H9 (cell line): Measurements from ENCODE around the gene EMC9. TPM values are rescaled to one million over a fixed set of nuclear protein-coding genes. Genes with fewer than 3 reads are reported as not detected.

Experiments used
- DNase-seq: peaks from one replicate; pipeline ENCODE4 v3.0.0-alpha.2; 2017
- H2AFZ ChIP-seq: one replicate; pipeline ENCODE4 v1.6.1; 2013; ENCODE audit warnings: mild to moderate bottlenecking, low read length, control low read depth, moderate library complexity
- H2AK5ac ChIP-seq: 2 replicates; pipeline ENCODE4 v1.6.1; 2013; ENCODE audit warnings: low read length, control low read depth, mixed read lengths; ENCODE audit not compliant: insufficient read length
- H2BK120ac ChIP-seq: one replicate; pipeline ENCODE4 v1.6.1; 2013; ENCODE audit warnings: low read depth, mild to moderate bottlenecking, low read length, control low read depth, inconsistent platforms; ENCODE audit not compliant: poor library complexity, severe bottlenecking
- H2BK12ac ChIP-seq: 2 replicates; pipeline ENCODE4 v1.6.1; 2013; ENCODE audit warnings: low read length, control low read depth, mixed read lengths, low read depth; ENCODE audit not compliant: insufficient read length
- H2BK15ac ChIP-seq: 2 replicates; pipeline ENCODE4 v1.6.1; 2013; ENCODE audit warnings: low read depth, low read length, control low read depth
- H2BK20ac ChIP-seq: one replicate; pipeline ENCODE4 v1.6.1; 2013; ENCODE audit warnings: low read depth, mild to moderate bottlenecking, low read length, control low read depth, inconsistent platforms; ENCODE audit not compliant: poor library complexity, severe bottlenecking
- H2BK5ac ChIP-seq: 2 replicates; pipeline ENCODE4 v1.6.1; 2013; ENCODE audit warnings: low read length, control low read depth, mixed read lengths; ENCODE audit not compliant: insufficient read length
- H3K14ac ChIP-seq: 2 replicates; pipeline ENCODE4 v1.6.1; 2013; ENCODE audit warnings: low read length, control low read depth; ENCODE audit not compliant: insufficient read depth
- H3K18ac ChIP-seq: 2 replicates; pipeline ENCODE4 v1.6.1; 2013; ENCODE audit warnings: low read depth, mild to moderate bottlenecking, mixed read lengths, low read length, control low read depth; ENCODE audit not compliant: insufficient read length
- H3K23ac ChIP-seq: 2 replicates; pipeline ENCODE4 v1.6.1; 2013; ENCODE audit warnings: low read length, control low read depth, mixed read lengths, low read depth; ENCODE audit not compliant: insufficient read length
- H3K23me2 ChIP-seq: 2 replicates; pipeline ENCODE4 v1.6.1; 2013; ENCODE audit warnings: low read depth, mild to moderate bottlenecking, mixed read lengths, low read length, control low read depth; ENCODE audit not compliant: insufficient read length, poor library complexity, severe bottlenecking
- H3K27ac ChIP-seq: 2 replicates; pipeline ENCODE4 v1.5.1; 2013; ENCODE audit warnings: low read length, control low read depth, mixed read lengths, low read depth; ENCODE audit not compliant: insufficient read length
- H3K27me3 ChIP-seq: 2 replicates; pipeline ENCODE4 v1.6.1; 2013; ENCODE audit warnings: low read length, control low read depth, inconsistent platforms; ENCODE audit not compliant: insufficient read depth
- H3K4ac ChIP-seq: 2 replicates; pipeline ENCODE4 v1.6.1; 2013; ENCODE audit warnings: low read depth, mild to moderate bottlenecking, control low read depth, inconsistent platforms, low read length, moderate library complexity
- H3K4me1 ChIP-seq: 2 replicates; pipeline ENCODE4 v1.6.1; 2013; ENCODE audit warnings: low read length, control low read depth, inconsistent platforms; ENCODE audit not compliant: insufficient read depth
- H3K4me2 ChIP-seq: 2 replicates; pipeline ENCODE4 v1.6.1; 2013; ENCODE audit warnings: low read length, control low read depth, mixed read lengths; ENCODE audit not compliant: insufficient read length, insufficient read depth
- H3K56ac ChIP-seq: 2 replicates; pipeline ENCODE4 v1.6.1; 2013; ENCODE audit warnings: low read depth, mild to moderate bottlenecking, mixed read lengths, low read length, control low read depth; ENCODE audit not compliant: insufficient read length
- H3K79me1 ChIP-seq: 2 replicates; pipeline ENCODE4 v1.6.1; 2013; ENCODE audit warnings: low read depth, mild to moderate bottlenecking, moderate library complexity, low read length, control low read depth, inconsistent platforms; ENCODE audit not compliant: insufficient read depth, poor library complexity, severe bottlenecking
- H3K79me2 ChIP-seq: 2 replicates; pipeline ENCODE4 v1.6.1; 2013; ENCODE audit warnings: low read length, control low read depth, inconsistent platforms; ENCODE audit not compliant: insufficient read depth
- H3K9ac ChIP-seq: 2 replicates; pipeline ENCODE4 v1.6.1; 2013; ENCODE audit warnings: low read length, control low read depth, mixed read lengths; ENCODE audit not compliant: insufficient read length; ENCODE audit errors: extremely low read depth
- H3K9me3 ChIP-seq: one replicate; pipeline ENCODE4 v1.6.1; 2013; ENCODE audit warnings: low read depth, low read length, inconsistent platforms; ENCODE audit not compliant: control insufficient read depth
- H3T11ph ChIP-seq: one replicate; pipeline ENCODE4 v1.6.1; 2013; ENCODE audit warnings: mild to moderate bottlenecking, low read length, control low read depth, inconsistent platforms
- H4K20me1 ChIP-seq: one replicate; pipeline ENCODE4 v1.6.1; 2013; ENCODE audit not compliant: control insufficient read depth, insufficient read length, insufficient read depth
- H4K5ac ChIP-seq: 2 replicates; pipeline ENCODE4 v1.6.1; 2013; ENCODE audit warnings: low read depth, mild to moderate bottlenecking, mixed read lengths, low read length, control low read depth; ENCODE audit not compliant: insufficient read length
- H4K8ac ChIP-seq: replicated peaks from 2 replicates; pipeline ENCODE4 v1.6.1; 2013; ENCODE audit warnings: low read length, control low read depth, mixed read lengths, low read depth; ENCODE audit not compliant: insufficient read length
- H4K91ac ChIP-seq: 2 replicates; pipeline ENCODE4 v1.6.1; 2013; ENCODE audit warnings: low read depth, mild to moderate bottlenecking, moderate library complexity, mixed read lengths, low read length, control low read depth; ENCODE audit not compliant: insufficient read length
- H3K27ac Mint-ChIP-seq, 3 experiments: 2 replicates in 2 of 3; 3 replicates in 1 of 3; pipeline ENCODE4 v1.8.0; 2020 to 2021; ENCODE audit warnings: mixed read lengths in 3 of 3, mild to moderate bottlenecking in 1 of 3, moderate library complexity in 1 of 3
- H3K27me3 Mint-ChIP-seq: 2 replicates; pipeline ENCODE4 v1.8.0; 2021; ENCODE audit warnings: low read depth, mild to moderate bottlenecking, moderate library complexity, mixed read lengths
- H3K36me3 Mint-ChIP-seq, 3 experiments: 2 replicates in 2 of 3; 3 replicates in 1 of 3; pipeline ENCODE4 v1.8.0; 2020 to 2021; ENCODE audit warnings: low read depth in 3 of 3, mixed read lengths in 3 of 3; ENCODE audit not compliant: insufficient read depth in 1 of 3
- H3K4me1 Mint-ChIP-seq, 2 experiments: 2 replicates each; pipeline ENCODE4 v1.8.0; 2020; ENCODE audit warnings: mixed read lengths in 2 of 2
- H3K4me3 Mint-ChIP-seq, 2 experiments: 2 replicates in 1 of 2; 3 replicates in 1 of 2; pipeline ENCODE4 v1.8.0; 2020 to 2021; ENCODE audit warnings: mild to moderate bottlenecking in 2 of 2, mixed read lengths in 2 of 2, moderate library complexity in 1 of 2
- H3K9me3 Mint-ChIP-seq, 2 experiments: 2 replicates in 1 of 2; 3 replicates in 1 of 2; pipeline ENCODE4 v1.8.0; 2020; ENCODE audit warnings: mild to moderate bottlenecking in 2 of 2, mixed read lengths in 2 of 2, moderate library complexity in 1 of 2
- WGBS: extraction: QIAGEN DNeasy Blood & Tissue Kit; methylation state at CpG from one replicate; pipeline ENCODE4 v1.1.7; 2013; ENCODE audit warnings: missing lambda C conversion rate, low lambda C conversion rate, mixed read lengths; ENCODE audit not compliant: insufficient read length; ENCODE audit errors: extremely low coverage; 5-methylcytosine and 5-hydroxymethylcytosine counted together
- total RNA-seq: library from RNA; stranded (reverse); gene quantifications from 2 replicates; pipeline ENCODE4 v1.2.1, GENCODE V29; 2021
- TF ChIP-seq, protein P1 (sequence below): fragments of 200-600 bp; sonication (generic); conservative IDR thresholded peaks from 3 replicates; pipeline ENCODE4 v1.8.0; 2021; ENCODE audit warnings: antibody characterized with exemption, mild to moderate bottlenecking

Gene EMC9
- total RNA-seq, 1 experiment from 2014 or later, result 52.9 TPM

DNA sequence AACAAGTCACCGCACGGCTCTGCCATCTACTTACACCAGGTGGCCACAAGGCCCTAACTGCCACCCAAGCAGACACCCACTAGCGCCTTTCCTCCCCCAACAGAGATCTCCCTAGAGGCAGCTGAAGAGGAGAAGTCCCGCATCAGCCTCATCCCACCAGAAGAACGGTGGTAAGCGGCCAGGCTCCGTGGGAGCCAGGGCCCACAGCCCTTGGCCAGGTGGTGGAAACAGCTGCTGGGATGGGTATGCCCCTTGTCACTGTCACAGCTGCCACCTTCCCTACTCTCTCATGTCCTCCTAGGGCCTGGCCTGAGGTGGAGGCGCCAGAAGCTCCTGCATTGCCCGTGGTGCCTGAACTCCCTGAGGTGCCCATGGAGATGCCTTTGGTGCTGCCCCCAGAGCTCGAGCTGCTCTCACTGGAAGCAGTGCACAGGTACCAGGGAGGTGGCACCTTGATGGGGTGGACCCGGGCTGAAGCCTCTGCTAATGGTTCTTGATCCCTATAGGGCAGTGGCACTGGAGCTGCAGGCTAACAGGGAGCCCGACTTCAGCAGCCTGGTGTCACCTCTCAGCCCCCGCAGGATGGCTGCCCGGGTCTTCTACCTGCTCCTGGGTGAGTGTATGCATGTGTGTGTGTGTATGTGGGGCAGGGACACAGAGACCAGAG lies 38.0 kb upstream of the EMC9 start:
- no peaks in the 10 kb centered on the region for H3K79me2 ChIP-seq
- H3K14ac ChIP-seq, result no peak overlapping the region
- H2BK12ac ChIP-seq, result no peak overlapping the region
- no peak overlapping the region for H3K4me2 ChIP-seq
- H3K9me3 ChIP-seq, result no peaks in the 10 kb centered on the region
- H3K4me1 ChIP-seq, result no peaks in the 10 kb centered on the region
- no peak overlapping the region for H3K4me3 Mint-ChIP-seq
- no peak for DNase-seq
- no peak overlapping the region for H3K9ac ChIP-seq
- no peak overlapping the region for H3K4ac ChIP-seq
- H2BK15ac ChIP-seq, result no peak overlapping the region
- no peak overlapping the region for H3T11ph ChIP-seq
- no peaks in the 10 kb centered on the region for H3K23me2 ChIP-seq
- H3K23ac ChIP-seq, result no peak overlapping the region
- no peaks in the 10 kb centered on the region; the same call in 1 of the 2 replicates for H3K27me3 Mint-ChIP-seq
- H4K91ac ChIP-seq, result no peak overlapping the region
- H3K18ac ChIP-seq, result no peak overlapping the region
- H2BK120ac ChIP-seq, result no peak overlapping the region
- H3K27ac Mint-ChIP-seq, result peak overlapping the region in 2 of 3 experiments; percentile 12 to 79; a peak in 3 of 7 replicates
- no peak overlapping the region for H4K5ac ChIP-seq
- no CpG with 5 or more reads among the region's 14 CpGs for WGBS
- no peaks in the 10 kb centered on the region for H4K20me1 ChIP-seq
- H2BK5ac ChIP-seq, result no peak overlapping the region
- no peak overlapping the region for H3K27ac ChIP-seq
- H3K56ac ChIP-seq, result no peak overlapping the region
- H3K9me3 Mint-ChIP-seq, result no peaks in the 10 kb centered on the region
- H2AK5ac ChIP-seq, result no peak overlapping the region
- no peak overlapping the region for H2AFZ ChIP-seq
- TF ChIP-seq, protein P1, sequence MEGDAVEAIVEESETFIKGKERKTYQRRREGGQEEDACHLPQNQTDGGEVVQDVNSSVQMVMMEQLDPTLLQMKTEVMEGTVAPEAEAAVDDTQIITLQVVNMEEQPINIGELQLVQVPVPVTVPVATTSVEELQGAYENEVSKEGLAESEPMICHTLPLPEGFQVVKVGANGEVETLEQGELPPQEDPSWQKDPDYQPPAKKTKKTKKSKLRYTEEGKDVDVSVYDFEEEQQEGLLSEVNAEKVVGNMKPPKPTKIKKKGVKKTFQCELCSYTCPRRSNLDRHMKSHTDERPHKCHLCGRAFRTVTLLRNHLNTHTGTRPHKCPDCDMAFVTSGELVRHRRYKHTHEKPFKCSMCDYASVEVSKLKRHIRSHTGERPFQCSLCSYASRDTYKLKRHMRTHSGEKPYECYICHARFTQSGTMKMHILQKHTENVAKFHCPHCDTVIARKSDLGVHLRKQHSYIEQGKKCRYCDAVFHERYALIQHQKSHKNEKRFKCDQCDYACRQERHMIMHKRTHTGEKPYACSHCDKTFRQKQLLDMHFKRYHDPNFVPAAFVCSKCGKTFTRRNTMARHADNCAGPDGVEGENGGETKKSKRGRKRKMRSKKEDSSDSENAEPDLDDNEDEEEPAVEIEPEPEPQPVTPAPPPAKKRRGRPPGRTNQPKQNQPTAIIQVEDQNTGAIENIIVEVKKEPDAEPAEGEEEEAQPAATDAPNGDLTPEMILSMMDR, result no peak
- no peaks in the 10 kb centered on the region for H3K79me1 ChIP-seq
- H3K4me1 Mint-ChIP-seq, result no peaks in the 10 kb centered on the region
- H3K27me3 ChIP-seq, result no peaks in the 10 kb centered on the region
- H2BK20ac ChIP-seq, result no peak overlapping the region
- H4K8ac ChIP-seq, result no peak overlapping the region
- H3K36me3 Mint-ChIP-seq, result peaks cover 34 to 80% (median 64%) of the 10 kb centered on the region in 3 experiments
